Colonic mucosa (tissue), 4 donors: ENCODE data around the gene ENTR1. TPM values are rescaled to one million over a fixed set of nuclear protein-coding genes. Genes with fewer than 3 reads are reported as not detected.

ENCODE experiments used
- DNase-seq: peaks from one replicate; pipeline ENCODE4 v3.0.0-alpha.2; 2020
- H3K27ac ChIP-seq: fragments of 200-600 bp; one replicate; pipeline ENCODE4 v1.8.0; 2021
- H3K27me3 ChIP-seq: fragments of 200-600 bp; one replicate; pipeline ENCODE4 v1.8.0; 2021
- H3K36me3 ChIP-seq: fragments of 200-600 bp; one replicate; pipeline ENCODE4 v1.8.0; 2021
- H3K4me1 ChIP-seq: fragments of 200-600 bp; one replicate; pipeline ENCODE4 v1.8.0; 2021; ENCODE audit warnings: mild to moderate bottlenecking
- H3K4me3 ChIP-seq: fragments of 200-600 bp; one replicate; pipeline ENCODE4 v1.8.0; 2021
- H3K9ac ChIP-seq, 2 donors: one replicate each; pipeline ENCODE4 v1.7.0; 2013; ENCODE audit warnings: control low read depth in 2 of 2, low read depth in 2 of 2, low read length in 2 of 2
- H3K9me3 ChIP-seq: fragments of 200-600 bp; one replicate; pipeline ENCODE4 v1.8.0; 2021
- intact Hi-C: fragments of 100-400 bp; cut with DNase I; formaldehyde crosslinking; loops from one replicate; pipeline ENCODE4 v1.14.1; 2022
- total RNA-seq, 2 donors: library from RNA; stranded (reverse); fragmentation: NEBNext Ultra II Directional in 1 of 2; extraction: Animal tissue kit (Norgen Biotek cat#: 25700) in 1 of 2; gene quantifications; one replicate each; pipeline ENCODE4 v1.2.1, GENCODE V29; 2021
- TF ChIP-seq, protein P1 (sequence below): fragments of 200-600 bp; IDR thresholded peaks from one replicate; pipeline ENCODE4 v1.8.0; 2022; ENCODE audit warnings: antibody characterized with exemption, mild to moderate bottlenecking
- donor health status: healthy.
- donor health status: DM: no; HTN: no; CAD: no.
- donor health status: DM: no; HTN: no; CAD: no.

Gene ENTR1
- total RNA-seq, 2 donors from 2014 or later = 24.5 to 48.4 TPM

DNA sequence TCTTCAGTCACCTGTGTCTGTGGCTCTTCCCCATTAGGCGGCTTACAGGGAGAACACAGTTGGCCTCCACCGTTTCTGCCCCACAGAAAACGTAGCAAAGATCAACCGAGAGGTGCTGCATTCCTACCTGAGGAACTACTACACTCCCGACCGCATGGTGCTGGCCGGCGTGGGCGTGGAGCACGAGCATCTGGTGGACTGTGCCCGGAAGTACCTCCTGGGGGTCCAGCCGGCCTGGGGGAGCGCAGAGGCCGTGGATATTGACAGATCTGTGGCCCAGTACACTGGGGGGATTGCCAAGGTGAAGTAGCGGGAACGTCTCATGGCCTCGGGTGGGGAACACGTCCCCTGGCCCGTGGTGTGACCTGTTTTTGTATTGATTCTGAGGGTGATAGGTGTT, 6.5 kb upstream of the ENTR1 start:
- H3K36me3 ChIP-seq = peaks cover 25% of the 10 kb centered on the region
- no peak overlapping the region for H3K27ac ChIP-seq
- H3K9me3 ChIP-seq = no peaks in the 10 kb centered on the region
- TF ChIP-seq, protein P1, sequence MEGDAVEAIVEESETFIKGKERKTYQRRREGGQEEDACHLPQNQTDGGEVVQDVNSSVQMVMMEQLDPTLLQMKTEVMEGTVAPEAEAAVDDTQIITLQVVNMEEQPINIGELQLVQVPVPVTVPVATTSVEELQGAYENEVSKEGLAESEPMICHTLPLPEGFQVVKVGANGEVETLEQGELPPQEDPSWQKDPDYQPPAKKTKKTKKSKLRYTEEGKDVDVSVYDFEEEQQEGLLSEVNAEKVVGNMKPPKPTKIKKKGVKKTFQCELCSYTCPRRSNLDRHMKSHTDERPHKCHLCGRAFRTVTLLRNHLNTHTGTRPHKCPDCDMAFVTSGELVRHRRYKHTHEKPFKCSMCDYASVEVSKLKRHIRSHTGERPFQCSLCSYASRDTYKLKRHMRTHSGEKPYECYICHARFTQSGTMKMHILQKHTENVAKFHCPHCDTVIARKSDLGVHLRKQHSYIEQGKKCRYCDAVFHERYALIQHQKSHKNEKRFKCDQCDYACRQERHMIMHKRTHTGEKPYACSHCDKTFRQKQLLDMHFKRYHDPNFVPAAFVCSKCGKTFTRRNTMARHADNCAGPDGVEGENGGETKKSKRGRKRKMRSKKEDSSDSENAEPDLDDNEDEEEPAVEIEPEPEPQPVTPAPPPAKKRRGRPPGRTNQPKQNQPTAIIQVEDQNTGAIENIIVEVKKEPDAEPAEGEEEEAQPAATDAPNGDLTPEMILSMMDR = no peak
- H3K4me3 ChIP-seq = no peak overlapping the region
- peaks cover under 1% of the 10 kb centered on the region for H3K4me1 ChIP-seq
- no peak overlapping the region for H3K9ac ChIP-seq
- intact Hi-C loops = no loop called here
- no peaks in the 10 kb centered on the region for H3K27me3 ChIP-seq
- DNase-seq = no peak

DNA sequence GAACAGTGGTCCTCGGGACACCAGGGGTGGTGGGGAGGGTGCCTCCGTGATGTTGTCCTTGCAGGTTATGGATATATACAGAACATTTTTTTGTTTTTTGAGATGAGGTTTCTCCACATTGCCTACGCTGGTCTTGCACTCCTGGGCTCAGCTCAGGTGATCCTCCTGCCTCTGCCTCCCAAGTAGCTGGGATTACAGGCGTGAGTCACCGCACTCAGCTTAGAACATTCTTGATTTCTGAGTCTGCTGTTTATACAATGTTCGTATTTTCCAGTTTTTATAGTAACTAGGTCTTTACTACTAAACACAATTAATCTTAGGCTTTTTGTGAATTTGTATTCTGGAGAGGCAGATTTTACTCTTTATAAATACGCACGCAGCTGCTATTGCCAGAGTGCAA, 6.0 kb upstream of the ENTR1 start:
- Histone ChIP-seq H3K4me3 (no peak overlapping the region), H3K9ac (no peak overlapping the region), H3K27ac (no peak overlapping the region), H3K36me3 (peaks cover 25% of the 10 kb centered on the region), H3K9me3 (no peaks in the 10 kb centered on the region), H3K4me1 (peaks cover 6% of the 10 kb centered on the region), H3K27me3 (no peaks in the 10 kb centered on the region)
- intact Hi-C loops = no loop called here
- TF ChIP-seq, protein P1 = no peak
- no peak for DNase-seq

DNA sequence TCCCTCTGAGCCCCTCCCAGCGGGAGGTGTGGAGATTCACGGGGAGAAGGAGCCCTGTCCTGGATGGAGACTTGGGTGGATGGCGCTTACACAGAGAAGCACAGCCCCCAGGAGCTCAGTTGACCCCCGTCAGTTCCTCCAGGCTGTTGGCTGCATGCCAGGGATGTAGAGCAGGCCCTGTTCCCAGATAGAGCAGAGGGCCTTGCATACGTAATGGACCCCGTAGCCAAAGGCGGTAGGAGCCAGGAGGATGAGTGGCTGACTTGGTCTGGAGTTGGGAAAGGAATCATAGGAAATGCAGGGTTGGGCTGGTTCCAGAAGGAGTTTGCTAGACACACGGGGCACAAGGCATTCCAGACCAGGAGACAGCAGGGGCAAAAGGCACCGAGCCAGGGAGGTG, 2.5 kb upstream of the ENTR1 start:
- intact Hi-C loops = loop anchor here (5.0 kb wide), 1 partner anchor 69 kb away; the partner anchor contains the start of gene SEC16A
- no peak for DNase-seq
- H3K9ac ChIP-seq = no peak overlapping the region
- no peak overlapping the region for H3K27ac ChIP-seq
- no peaks in the 10 kb centered on the region for H3K9me3 ChIP-seq
- no peaks in the 10 kb centered on the region for H3K27me3 ChIP-seq
- H3K4me1 ChIP-seq = peaks cover 16% of the 10 kb centered on the region
- H3K36me3 ChIP-seq = peaks cover 12% of the 10 kb centered on the region
- H3K4me3 ChIP-seq = no peak overlapping the region
- TF ChIP-seq, protein P1 = no peak

DNA sequence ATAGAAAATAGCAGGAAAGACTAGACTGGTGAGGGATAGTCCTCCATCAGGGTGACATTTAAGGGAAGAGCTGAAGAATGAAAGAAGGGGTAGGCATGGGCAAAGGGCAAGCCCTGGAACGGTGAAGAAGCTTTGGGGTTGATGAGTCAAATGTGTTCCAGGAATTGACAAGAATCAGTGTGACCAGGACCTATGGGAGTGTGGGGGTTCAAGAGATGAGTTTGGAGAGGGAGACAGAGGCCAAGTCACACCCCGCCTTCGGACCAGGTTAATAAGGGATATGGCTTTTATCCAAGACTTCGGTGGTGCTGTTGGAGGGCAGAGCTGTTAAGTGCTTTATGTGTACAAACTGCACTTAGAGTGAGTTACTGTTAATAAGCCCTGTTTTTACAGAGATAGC, 964 bp upstream of the ENTR1 start:
- TF ChIP-seq, protein P1 = no peak
- DNase-seq = no peak
- intact Hi-C loops = loop anchor here (5.0 kb wide), 1 partner anchor 71 kb away; the partner anchor contains the start of gene SEC16A
- Histone ChIP-seq H3K27me3 (no peaks in the 10 kb centered on the region), H3K4me3 (peak overlapping the region; percentile 90), H3K27ac (no peak overlapping the region), H3K9ac (peak overlapping the region; percentile 82 to 94), H3K36me3 (peaks cover 10% of the 10 kb centered on the region), H3K9me3 (no peaks in the 10 kb centered on the region), H3K4me1 (peaks cover 16% of the 10 kb centered on the region)

DNA sequence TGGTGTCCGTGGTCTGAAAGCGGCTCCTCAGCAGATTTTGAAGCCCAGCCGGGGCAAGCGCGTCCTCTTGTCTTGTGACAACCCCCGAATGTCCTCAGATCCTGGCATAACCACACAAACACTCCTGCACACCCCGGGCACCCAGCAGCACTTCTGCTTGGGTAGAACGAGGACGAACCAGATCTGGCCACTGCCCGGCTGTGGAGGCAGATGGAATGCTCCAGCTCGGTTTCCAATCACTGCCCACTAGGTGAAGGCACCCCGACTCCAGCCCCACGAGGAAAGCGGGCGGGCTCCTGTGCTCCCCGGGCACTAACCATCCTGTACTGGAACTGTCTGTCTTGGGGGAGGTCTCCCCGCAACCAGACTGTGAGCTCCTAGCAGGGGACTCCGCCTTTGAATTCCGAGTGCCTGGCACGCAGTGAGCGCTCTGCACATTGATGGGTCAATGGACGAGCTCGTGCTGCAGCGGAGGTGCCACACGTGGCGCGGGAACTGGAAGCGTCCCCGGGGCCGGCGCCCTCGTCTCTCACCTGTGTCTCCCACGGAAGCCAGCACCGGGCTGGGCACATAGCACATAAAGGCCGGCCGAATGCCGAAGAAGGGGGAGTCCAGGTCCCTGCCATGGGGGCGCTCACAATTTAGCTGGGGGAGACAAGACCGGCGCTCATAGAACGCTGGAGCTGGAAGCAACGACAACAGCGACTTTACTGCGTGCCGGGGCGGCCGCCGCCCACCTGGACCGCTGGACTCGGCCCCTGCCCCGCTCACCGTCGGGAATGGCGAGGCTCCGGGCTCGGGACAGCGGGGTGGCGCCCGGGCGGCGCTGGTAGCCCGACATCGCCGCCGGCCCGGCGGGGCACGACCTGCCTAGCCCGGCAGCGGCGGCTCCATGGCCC, 608 bp downstream of the ENTR1 start:
- Histone ChIP-seq H3K9me3 (no peaks in the 10 kb centered on the region), H3K27me3 (no peaks in the 10 kb centered on the region), H3K36me3 (peaks cover 10% of the 10 kb centered on the region), H3K27ac (peak overlapping the region; percentile 30), H3K9ac (peak overlapping the region; percentile 71 to 75), H3K4me3 (peak overlapping the region; percentile 90), H3K4me1 (peaks cover 16% of the 10 kb centered on the region)
- TF ChIP-seq, protein P1 = no peak
- intact Hi-C loops = loop anchor here (5.0 to 10.0 kb wide), 2 partner anchors 65 to 72 kb away; partner anchors contain the start of gene SEC16A
- peak; percentile 41 for DNase-seq
